ENCODE data around the gene PMPCA. TPM values are rescaled to one million over a fixed set of nuclear protein-coding genes. Genes with fewer than 3 reads are reported as not detected.
"Not testable (repeated sequence)": the region's sequence is repeated elsewhere in the genome, so short reads cannot be mapped to it uniquely, and the experiment has no call there.

Gene PMPCA
- total RNA-seq, 1 donor from 2014 or later, result 36.8 TPM

DNA sequence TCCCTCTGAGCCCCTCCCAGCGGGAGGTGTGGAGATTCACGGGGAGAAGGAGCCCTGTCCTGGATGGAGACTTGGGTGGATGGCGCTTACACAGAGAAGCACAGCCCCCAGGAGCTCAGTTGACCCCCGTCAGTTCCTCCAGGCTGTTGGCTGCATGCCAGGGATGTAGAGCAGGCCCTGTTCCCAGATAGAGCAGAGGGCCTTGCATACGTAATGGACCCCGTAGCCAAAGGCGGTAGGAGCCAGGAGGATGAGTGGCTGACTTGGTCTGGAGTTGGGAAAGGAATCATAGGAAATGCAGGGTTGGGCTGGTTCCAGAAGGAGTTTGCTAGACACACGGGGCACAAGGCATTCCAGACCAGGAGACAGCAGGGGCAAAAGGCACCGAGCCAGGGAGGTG, 2.5 kb downstream of the PMPCA start:
- DNase-seq (ENCODE audit: low read depth in 2 of 2), result no peak

DNA sequence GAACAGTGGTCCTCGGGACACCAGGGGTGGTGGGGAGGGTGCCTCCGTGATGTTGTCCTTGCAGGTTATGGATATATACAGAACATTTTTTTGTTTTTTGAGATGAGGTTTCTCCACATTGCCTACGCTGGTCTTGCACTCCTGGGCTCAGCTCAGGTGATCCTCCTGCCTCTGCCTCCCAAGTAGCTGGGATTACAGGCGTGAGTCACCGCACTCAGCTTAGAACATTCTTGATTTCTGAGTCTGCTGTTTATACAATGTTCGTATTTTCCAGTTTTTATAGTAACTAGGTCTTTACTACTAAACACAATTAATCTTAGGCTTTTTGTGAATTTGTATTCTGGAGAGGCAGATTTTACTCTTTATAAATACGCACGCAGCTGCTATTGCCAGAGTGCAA, 6.0 kb downstream of the PMPCA start:
- no peak for DNase-seq (ENCODE audit: low read depth in 2 of 2)

DNA sequence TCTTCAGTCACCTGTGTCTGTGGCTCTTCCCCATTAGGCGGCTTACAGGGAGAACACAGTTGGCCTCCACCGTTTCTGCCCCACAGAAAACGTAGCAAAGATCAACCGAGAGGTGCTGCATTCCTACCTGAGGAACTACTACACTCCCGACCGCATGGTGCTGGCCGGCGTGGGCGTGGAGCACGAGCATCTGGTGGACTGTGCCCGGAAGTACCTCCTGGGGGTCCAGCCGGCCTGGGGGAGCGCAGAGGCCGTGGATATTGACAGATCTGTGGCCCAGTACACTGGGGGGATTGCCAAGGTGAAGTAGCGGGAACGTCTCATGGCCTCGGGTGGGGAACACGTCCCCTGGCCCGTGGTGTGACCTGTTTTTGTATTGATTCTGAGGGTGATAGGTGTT, 6.5 kb downstream of the PMPCA start:
- DNase-seq (ENCODE audit: low read depth in 2 of 2), result no peak

DNA sequence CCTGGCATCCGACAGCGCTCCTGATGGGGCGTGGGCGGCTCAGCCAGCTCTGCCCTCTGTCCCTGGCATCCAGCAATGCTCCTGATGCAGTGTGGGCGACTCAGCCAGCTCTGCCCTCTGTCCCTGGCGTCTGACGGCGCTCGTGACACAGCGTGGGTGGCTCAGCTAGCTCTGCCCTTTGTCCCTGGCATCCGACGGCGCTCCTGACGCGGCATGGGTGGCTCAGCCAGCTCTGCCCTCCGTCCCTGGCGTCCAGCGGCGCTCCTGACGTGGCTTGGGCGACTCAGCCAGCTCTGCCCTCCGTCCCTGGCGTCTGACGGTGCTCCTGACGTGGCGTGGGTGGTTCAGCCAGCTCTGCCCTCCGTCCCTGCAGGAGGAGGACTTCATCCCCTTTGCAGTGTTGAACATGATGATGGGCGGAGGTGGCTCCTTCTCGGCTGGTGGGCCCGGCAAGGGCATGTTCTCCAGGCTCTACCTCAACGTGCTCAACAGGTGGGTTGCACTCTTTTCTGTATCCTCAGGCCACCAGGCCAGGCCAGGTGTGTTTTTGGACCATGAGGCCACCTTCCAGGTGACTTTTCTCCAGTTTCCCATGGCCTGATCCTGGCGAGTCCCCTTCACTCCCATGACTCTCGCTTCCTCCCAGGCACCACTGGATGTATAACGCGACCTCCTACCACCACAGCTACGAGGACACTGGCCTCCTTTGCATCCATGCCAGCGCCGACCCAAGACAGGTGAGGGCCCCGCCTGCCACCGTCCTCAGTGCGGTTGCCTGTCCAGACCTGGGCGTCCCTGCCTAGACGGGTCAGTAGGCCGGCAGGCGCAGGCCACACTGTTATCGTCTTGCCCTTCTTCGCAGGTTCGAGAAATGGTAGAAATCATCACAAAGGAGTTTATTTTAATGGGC, 8.0 kb downstream of the PMPCA start:
- DNase-seq (ENCODE audit: low read depth in 2 of 2), result no peak

DNA sequence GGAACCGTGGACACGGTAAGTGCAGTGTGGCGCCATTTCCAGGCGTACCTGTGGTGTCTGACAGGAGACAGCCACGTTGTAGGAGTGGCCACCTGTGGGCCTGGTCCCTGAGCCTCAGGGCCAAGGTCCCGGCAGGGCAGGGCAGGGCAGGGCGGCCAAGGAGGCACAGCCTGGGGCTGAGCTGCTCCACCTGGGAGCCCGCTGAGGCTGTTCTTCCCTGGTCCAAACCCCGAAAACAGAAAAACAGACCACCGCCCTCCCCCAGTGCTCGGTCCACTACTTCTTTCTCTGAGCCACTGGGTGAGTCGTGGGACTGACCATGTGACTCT, 8.6 kb downstream of the PMPCA start:
- no peak for DNase-seq (ENCODE audit: low read depth in 2 of 2)

DNA sequence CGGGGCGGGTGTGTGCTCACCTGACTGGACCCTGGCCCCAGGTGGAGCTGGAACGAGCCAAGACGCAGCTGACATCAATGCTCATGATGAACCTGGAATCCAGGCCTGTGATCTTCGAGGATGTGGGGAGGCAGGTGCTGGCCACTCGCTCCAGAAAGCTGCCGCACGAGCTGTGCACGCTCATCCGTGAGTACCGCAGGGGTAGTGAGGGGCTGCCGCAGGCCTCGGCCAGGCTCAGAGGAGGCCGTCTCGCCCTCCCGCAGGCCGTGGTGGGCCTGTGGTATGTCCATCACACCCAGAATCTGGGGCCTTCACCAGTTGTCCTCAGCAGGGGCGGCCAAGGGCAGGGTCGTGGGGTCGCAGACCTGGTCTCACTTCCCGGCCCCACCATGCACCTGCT, 11.3 kb downstream of the PMPCA start:
- DNase-seq (ENCODE audit: low read depth in 2 of 2), result no peak

DNA sequence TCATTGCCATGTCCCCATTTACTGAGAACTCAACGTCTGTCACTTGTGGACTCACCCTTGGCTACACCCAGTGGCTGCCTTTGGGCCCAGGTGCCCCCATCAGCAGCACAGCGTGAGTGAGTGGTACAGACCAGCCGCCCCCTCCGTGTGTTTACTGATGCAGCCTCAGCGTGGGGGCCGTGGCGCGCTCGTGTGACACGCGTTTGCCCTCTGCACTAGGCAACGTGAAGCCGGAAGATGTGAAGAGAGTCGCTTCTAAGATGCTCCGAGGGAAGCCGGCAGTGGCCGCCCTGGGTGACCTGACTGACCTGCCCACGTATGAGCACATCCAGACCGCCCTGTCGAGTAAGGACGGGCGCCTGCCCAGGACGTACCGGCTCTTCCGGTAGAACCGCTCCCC, 12.4 kb downstream of the PMPCA start:
- DNase-seq (ENCODE audit: low read depth in 2 of 2), result no peak

DNA sequence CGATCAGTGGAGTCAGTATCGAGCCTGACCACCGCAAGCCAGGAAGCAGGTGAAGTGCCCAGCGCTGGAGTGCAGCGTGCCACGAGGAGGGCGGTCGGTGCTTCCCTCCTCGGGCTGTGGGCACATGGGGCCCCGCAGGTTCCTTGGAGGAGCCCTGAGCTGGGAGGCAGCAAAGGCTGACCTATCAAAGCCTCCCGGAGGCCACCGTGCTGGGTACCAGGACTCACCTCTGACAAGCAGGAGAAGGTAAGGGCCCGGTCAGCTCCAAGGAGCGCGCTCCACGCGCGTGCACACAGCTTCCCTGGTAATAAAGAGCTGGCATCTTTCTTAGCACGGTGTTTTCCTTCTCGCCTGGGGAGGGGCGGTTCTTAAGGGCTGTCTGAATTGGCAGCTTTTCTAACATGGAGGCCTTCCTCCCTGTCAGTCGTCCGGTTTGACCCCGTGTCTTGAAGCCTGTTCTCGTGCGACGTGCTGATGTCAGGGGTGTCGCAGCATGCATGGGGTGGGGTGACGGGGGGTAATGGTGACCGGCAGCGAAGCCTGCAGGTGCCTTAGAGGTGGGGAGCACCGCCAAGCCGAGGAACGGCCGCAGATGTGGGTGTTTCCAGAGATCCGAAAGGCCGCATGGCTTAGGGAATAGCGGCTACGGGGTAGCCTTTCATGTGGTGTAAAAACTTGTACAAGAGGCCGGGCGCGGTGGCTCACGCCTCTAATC, 13.1 kb downstream of the PMPCA start:
- no peak for DNase-seq (ENCODE audit: low read depth in 2 of 2)

DNA sequence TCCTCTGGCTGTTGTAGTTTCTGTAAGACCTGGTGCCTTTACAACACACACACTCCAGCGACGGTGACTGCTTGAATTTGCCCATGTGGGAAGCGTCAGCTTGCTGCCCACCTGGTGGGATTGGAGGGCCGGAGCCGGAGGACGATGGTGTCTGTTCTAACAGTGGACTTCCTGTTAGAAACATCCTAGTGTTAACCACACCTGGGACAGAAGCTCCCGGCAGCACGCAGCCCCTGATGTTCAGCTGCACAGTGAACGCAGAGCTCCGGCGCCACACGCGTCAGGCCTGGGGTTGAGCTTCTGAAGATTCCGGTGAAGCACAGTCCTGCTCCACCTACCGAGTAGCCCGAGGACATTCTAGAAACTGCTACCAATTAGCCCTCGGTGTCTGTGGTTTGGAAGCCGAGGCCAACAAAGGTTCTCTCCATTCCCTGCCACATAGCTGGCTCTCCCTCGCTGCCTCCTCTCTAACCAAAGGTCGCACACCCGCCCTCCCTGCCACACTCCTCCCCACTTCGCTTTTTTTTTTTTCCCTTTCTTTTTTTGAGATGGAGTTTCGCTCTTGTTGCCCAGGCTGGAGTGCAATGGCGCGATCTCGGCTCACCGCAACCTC, 14.4 kb downstream of the PMPCA start:
- DNase-seq (ENCODE audit: low read depth in 2 of 2), result no peak

DNA sequence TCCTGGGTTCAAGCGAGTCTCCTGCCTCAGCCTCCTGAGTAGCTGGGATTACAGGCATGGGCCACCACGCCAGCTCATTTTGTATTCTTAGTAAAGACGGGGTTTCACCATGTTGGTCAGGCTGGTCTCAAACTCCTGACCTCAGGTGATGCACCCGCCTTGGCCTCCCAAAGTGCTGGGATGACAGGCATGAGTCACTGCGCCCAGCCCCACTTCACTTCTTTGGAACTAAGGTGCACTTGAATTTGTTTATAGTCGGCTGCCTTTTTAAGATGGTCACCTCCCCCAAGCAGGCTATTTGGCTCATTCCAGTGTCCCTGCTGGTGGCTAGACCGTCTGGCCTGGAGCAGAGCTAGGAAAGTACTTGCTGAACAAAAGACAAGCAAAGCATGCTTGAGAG, 14.9 kb downstream of the PMPCA start:
- DNase-seq (ENCODE audit: low read depth in 2 of 2), result not testable (repeated sequence)

DNA sequence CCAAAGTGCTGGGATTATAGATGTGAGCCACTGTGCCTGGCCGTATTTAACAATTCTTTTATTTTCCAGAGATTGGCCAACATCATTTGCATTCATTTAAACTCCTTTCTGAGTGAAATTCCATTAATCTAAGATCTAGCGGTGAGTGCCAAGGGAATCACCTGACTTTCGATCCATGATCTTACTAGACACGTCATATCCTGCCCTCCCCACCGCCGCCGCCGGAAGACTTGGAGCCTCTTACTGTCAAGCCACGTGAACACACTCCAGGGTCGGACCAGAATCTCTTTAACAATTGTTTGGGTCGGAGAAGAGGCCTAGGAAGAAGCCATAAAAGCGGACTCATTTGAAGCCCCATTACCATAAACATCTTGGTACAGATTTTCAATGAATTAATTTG, 16.3 kb downstream of the PMPCA start:
- DNase-seq (ENCODE audit: low read depth in 2 of 2), result peak in 1 of 2 donors; percentile 20

DNA sequence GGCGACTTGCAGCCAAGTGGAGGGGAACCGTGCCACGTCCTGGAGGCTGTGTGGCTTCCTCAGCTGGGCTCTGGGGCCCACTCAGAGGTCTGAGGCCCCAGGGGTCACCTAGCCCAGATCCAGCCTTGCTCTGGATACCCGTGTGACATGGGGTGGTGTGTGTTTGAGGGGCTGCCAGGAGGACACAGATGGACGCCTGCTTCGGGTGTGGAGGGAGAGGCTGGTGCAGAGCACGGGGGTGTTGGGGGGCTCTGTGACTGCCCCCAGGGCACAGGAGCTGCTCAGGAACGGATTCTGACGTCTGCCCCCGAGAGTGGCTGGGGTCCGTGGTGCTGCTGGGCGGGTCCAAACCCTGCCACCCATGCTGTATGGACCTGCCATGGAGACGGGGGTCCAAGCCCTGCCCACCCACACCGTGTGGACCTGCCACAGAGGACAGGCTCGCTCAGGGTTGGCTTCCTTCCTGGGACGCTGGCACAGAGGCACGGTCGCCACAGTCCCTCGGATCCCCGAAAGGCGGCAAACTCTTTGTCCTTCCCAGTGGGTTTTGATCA, 18.7 kb downstream of the PMPCA start:
- DNase-seq (ENCODE audit: low read depth in 2 of 2), result no peak

DNA sequence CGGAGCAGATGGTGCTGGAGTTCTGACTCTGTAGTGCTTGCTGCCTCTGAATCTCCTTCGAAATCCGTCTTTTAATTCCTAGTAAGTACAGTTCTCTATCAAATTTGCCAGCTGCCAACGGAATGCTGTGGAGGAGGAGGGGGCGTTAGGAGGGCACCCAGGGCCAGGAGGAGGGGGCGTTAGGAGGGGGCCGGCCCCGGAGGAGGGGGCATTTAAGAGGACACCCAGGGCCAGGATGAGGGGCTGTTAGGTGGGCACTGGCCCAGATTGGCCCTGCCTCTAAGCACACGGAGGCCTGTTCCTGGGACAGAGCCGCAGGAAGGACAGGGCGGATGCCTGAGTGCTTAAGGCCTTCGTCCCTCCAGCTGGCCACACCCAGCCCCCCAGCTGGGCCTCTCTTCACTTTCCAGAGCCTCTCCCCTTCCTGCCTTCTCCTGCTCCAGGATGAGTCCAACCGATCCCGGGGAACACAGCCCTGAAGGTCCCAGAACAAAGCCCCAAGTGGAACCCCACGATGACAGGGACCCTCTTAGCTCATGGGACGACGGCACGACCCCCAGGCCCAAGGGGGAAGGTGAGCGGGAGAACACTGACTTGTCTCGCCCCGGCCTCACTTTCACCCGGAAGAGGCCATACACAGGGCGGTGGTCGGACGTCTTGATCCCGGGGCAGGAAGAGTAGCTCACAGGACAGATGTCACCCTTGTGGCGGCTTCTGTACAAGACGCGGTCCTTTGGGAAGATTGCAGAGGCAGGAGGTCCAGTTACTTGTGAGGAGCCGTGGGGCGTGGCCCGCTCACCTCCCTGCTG, 19.4 kb downstream of the PMPCA start:
- no peak for DNase-seq (ENCODE audit: low read depth in 2 of 2)

DNA sequence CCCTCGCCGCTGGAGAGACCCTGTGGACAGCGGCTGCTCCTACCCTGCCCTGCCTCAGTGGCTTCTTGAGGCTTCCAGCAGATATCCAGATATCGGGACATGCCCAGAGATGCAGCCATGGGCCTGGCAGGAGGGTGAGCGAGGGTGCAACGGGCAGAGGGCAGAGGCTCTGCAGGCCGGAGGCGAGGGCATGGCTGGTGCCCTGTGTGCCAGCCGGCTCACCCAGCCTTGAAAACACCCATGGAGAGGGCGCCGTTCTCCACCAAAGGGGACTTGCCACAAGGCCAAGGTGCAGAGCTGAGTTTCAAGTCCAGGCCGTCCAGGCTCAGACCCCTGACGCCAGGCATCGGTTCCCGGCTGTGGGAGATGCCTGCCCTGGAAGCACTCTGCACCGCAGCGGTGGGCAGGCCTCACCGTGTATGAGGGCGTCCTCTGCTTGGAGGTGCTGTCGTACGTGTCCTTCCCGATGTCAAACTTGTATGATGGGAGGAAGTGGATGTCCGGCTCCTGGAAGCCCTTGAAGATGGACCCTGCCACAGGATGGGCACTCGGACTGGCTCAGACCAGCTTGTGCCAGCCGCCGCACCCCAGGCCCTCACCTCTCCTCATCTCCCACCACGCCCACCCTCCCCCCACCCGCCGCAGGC, 20.3 kb downstream of the PMPCA start:
- no peak for DNase-seq (ENCODE audit: low read depth in 2 of 2)

DNA sequence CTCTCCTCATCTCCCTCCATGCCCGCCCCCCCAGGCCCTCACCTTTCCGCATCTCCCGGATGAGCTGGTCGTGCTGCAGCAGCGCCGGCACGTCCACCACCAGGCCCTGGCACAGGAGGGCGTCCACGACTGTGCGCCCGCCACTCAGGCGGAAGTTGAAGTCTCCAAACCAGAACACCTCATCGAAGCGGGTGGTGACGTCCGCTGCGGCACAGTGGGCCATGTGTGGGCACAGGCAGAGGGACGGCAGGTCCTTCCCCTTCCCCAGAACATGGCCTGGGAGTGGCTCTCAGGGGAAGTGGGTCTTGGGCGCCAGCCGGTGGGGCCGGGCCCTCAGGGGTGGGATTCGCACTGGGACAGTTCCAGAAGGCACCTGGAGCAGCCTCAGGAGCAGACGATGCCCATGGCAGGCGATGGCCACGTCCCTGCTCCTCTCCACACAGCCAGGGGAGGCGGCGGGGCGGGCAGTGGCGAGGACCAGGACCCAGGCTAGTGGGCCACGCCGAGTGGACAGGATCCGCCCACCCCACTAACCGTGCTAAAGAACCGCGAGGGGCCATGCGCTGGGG, 21.4 kb downstream of the PMPCA start:
- no peak for DNase-seq (ENCODE audit: low read depth in 2 of 2)

DNA sequence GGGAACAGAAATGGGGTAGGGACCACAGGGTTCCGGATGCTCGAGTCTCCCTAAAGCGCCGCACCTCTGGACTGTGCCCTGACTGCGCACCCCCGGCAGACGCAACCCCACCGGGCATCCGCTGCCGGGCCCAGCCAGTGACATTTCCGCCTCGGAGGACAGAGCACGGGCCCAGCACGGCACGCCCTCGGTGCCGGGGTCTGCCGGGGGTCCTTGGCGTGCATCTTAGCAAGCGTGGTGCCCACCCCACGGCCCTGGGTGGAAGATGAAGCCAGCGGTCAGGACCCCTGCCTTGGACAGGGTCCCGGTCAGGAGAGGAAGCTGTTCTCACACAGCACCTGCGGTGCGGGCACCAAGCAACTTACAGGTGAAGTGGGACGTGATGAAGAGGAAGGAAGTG, 22.1 kb downstream of the PMPCA start:
- no peak for DNase-seq (ENCODE audit: low read depth in 2 of 2)

DNA sequence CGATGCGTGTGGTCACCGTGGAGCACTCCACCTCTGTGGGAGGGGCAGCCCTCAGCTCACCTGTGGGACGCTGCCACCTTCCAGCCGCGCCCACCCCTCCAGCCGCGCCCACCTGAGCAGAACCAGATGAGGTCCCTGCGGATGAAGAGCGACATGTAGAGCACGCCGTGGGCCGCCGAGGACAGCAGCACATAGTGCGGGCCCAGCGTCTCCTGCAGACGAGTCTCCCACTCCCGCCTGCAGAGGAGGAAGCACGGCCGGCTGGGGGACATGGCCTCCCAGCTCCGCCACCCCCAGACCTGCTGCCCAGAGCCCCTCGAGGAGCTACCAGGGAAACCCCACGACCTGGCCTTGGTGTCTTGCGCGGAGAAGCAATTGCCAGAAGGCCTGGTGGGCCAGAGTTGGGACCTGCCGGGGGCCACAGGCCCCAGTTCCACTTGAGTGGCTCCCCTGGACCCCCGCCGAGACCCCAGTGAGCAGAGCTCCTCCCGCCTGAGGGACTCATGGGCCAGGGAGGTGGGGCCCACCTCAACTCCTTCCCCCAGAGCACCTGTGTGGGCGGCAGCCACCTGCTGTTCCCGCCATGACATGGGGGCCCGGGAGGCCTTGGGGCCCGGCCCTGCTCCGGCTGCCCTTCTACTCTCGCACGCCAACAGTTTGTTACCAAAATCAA, 22.7 kb downstream of the PMPCA start:
- no peak for DNase-seq (ENCODE audit: low read depth in 2 of 2)

DNA sequence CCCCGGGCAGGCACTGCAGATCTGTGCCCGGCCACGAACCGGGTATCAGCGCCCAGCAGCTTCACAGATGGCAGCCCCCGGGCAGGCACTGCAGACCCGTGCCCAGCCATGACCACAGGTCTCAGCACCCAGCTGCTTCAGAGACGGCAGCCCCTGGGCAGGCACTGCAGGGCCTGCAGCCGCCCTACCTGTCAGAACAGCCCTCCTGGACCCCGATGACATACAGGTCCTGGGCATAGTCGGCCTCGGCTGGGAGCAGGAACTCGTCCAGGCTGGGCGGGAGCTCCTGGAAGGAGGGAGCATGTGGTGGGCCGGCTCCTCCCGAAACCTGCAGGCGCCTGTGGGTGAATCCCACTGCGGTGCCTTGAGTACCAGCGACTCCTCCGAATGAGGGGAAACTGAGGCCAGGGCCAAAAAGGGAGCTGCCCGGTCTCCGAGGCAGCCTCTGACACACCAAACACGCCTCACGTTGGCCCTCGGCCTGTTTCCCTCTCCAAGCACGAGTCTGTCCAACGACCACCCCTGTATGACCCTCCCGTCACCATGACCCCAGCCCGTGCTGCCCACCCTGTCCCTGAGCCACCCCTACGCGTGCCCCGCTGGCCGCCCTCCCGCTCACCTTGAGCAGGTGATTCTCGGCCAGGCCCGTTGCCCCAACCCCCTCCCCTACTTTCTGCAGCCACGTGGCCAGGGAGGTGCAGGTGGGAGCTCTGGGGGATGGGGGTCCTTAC, 23.6 kb downstream of the PMPCA start:
- no peak for DNase-seq (ENCODE audit: low read depth in 2 of 2)

DNA sequence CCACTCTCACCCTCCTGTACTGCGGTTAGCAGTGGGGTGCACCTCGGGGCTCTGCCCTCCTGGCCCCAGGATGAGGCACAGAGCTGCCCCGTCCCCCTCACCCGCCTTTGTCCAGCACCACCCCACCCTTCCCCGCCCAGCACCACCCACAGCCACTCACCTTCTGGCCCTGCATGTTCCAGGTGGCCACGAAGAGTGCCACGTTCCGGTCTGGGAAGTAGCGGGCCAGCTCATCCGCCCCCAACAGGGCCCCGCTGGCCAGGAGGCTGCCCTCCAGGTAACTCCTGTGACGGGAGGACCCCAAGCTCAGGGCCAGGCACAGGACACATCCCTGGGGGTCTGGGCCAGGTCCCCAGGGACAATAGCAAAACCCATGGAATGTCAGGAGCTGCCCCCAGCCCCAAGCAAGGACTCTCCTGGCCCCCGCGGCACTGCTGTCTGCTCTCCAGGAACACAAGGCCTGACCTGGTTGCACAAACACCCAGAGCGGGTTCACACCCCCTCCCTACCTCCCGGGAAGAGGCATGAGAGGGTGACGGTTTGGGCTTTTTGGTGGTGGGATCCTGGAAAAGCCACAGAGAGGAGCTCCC, 24.2 kb downstream of the PMPCA start:
- DNase-seq (ENCODE audit: low read depth in 2 of 2), result no peak
